SU-DHL-6 (cell line): ENCODE results near the gene CORO2A.

ENCODE experiments used
- EZH2phosphoT487 ChIP-seq: fragments of 200-600 bp; sonication (generic), shearing (Covaris generic); conservative IDR thresholded peaks from 2 replicates; pipeline ENCODE4 v1.6.1; 2018; ENCODE audit warnings: mild to moderate bottlenecking, antibody characterized with exemption, low read length, moderate library complexity, mixed read lengths
- TF ChIP-seq, protein P1 (sequence below): fragments of 200-600 bp; sonication (generic); IDR thresholded peaks from one replicate; pipeline ENCODE4 v1.5.1; 2017; ENCODE audit warnings: antibody characterized with exemption, mild to moderate bottlenecking, low read length, moderate library complexity; ENCODE audit not compliant: insufficient read depth, poor library complexity, severe bottlenecking

DNA sequence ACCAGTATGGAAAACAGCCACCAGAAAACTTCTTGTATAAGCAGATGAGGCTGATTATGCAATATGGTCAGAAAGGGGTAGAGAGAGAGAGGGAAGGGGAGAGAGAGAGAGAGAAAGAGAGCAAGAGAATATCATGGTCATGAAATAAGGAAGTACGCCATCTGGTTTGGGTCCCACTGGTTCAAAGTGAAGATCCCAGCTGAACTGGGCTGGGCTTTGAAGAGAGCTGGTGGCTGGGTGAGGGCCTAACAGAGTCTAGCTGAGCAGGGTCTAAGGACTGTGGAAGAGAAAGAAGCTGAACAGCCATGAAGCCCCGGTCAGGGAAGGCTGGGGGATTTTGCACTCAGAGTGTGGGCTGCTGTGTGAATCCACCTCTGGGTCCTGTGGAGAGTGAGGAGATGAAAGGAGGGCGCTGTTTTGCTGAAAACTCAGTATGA lies 88.0 kb downstream of the CORO2A start:
- TF ChIP-seq, protein P1, sequence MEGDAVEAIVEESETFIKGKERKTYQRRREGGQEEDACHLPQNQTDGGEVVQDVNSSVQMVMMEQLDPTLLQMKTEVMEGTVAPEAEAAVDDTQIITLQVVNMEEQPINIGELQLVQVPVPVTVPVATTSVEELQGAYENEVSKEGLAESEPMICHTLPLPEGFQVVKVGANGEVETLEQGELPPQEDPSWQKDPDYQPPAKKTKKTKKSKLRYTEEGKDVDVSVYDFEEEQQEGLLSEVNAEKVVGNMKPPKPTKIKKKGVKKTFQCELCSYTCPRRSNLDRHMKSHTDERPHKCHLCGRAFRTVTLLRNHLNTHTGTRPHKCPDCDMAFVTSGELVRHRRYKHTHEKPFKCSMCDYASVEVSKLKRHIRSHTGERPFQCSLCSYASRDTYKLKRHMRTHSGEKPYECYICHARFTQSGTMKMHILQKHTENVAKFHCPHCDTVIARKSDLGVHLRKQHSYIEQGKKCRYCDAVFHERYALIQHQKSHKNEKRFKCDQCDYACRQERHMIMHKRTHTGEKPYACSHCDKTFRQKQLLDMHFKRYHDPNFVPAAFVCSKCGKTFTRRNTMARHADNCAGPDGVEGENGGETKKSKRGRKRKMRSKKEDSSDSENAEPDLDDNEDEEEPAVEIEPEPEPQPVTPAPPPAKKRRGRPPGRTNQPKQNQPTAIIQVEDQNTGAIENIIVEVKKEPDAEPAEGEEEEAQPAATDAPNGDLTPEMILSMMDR, result no peak
- TF ChIP-seq EZH2phosphoT487, result no peak
